Breast epithelium (tissue), 3 donors: ENCODE data around the gene LIPE.

Experiments used
- CTCF ChIP-seq, 3 donors: fragments of 450-650 bp; IDR thresholded peaks; one replicate each; pipeline ENCODE4 v1.5.1; 2016 to 2017; ENCODE audit warnings: antibody characterized with exemption in 3 of 3, mild to moderate bottlenecking in 3 of 3, moderate library complexity in 3 of 3
- POLR2AphosphoS5 ChIP-seq, 3 donors: sonication (generic); formaldehyde crosslinking; IDR thresholded peaks; one replicate each; pipeline ENCODE4 v1.6.1; 2017; ENCODE audit warnings: antibody characterized with exemption in 3 of 3

DNA sequence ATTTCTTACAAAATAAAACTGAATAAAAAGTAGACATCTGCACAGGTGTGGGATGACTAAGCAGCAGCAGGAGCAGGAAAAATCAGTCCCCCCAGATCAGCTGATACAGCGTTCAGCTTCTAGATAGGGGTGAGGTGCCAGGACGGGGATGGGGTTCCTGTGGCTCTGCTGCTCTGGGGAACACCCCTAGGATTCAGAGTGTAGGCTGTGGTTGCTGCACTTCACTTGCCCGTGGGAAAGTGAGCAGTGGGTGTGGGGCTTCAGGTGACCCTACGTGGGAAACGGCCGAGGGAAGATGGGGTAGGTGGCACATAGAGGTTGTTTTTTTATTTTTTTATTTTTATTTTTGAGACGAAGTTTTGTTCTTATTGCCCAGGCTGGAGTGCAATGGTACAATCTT is 18.8 kb upstream of the LIPE start:
- TF ChIP-seq CTCF (IDR thresholded peaks at IDR 0.05) (no peak), POLR2AphosphoS5 (IDR thresholded peaks at IDR 0.05) (no peak)
